Psoas muscle (tissue), 8 donors: ENCODE results near the gene GALNT13. TPM values are rescaled to one million over a fixed set of nuclear protein-coding genes. Genes with fewer than 3 reads are reported as not detected.

Source experiments
- ATAC-seq, 4 donors: fragments of 200-7000 bp; cut with Tn5 transposase; one replicate each; pipeline ENCODE4 v1.9.1; 2020; ENCODE audit warnings: moderate library complexity in 3 of 4, mild to moderate bottlenecking in 2 of 4
- DNase-seq, 2 donors: peaks; one replicate each; pipeline ENCODE4 v3.0.0-alpha.2; 2020
- H3K27ac ChIP-seq: fragments of 200-600 bp; one replicate; pipeline ENCODE4 v1.8.0; 2022
- H3K27me3 ChIP-seq, 3 donors: fragments of 200-600 bp in 1 of 3; one replicate each; pipeline versions ENCODE4 v1.6.1 to v1.8.0; 2013 to 2022; ENCODE audit warnings: low read length in 2 of 3, mild to moderate bottlenecking in 2 of 3, moderate library complexity in 1 of 3; ENCODE audit not compliant: insufficient read depth in 3 of 3
- H3K36me3 ChIP-seq, 2 donors: fragments of 200-600 bp in 1 of 2; one replicate each; pipeline versions ENCODE4 v1.6.1 to v1.8.0; 2013 to 2022; ENCODE audit warnings: low read depth in 1 of 2, mild to moderate bottlenecking in 1 of 2, moderate library complexity in 1 of 2; ENCODE audit not compliant: insufficient read depth in 1 of 2
- H3K4me1 ChIP-seq: fragments of 200-600 bp; one replicate; pipeline ENCODE4 v1.8.0; 2022
- H3K4me3 ChIP-seq: fragments of 200-600 bp; one replicate; pipeline ENCODE4 v1.8.0; 2022; ENCODE audit warnings: mild to moderate bottlenecking
- H3K9me3 ChIP-seq: fragments of 200-600 bp; one replicate; pipeline ENCODE4 v1.8.0; 2022
- WGBS, 3 donors: extraction: QIAGEN DNeasy Blood & Tissue Kit; methylation state at CpG; one replicate each; pipeline versions ENCODE4 v1.1.6 to v1.1.7; 2013; 5-methylcytosine and 5-hydroxymethylcytosine counted together
- intact Hi-C, 2 donors: fragments of 100-400 bp; cut with DNase I; formaldehyde crosslinking; loops; one replicate each; pipeline versions ENCODE4 v1.11.0 to v1.14.2; 2022
- polyA plus RNA-seq, 3 donors: library from polyadenylated mRNA; stranded (reverse); fragments of 200-250 nt; gene quantifications; one replicate each; pipeline ENCODE4 v1.2.3, GENCODE V29; 2013
- total RNA-seq, 4 donors: library from RNA; stranded (reverse); fragmentation: NEBNext Ultra II Directional in 2 of 4; extraction: Animal tissue kit (Norgen Biotek cat#: 25700) in 2 of 4; gene quantifications; one replicate each; pipeline versions ENCODE4 v1.2.1 to v1.2.4, GENCODE V29; 2021 to 2023
- TF ChIP-seq, protein P1 (sequence below): fragments of 200-600 bp; IDR thresholded peaks from one replicate; pipeline ENCODE4 v1.8.0; 2022; ENCODE audit warnings: antibody characterized with exemption
- donor health status: healthy with polysubstance abuse.
- donor health status: DM: no; HTN: no; CAD: no; lungs with moderate emphysema.
- donor health status: Bipolar disorder and iron deficiency.
- donor health status: healthy.
- donor health status: DM: yes; HTN: yes; CAD: no.
- donor health status: DM: no; HTN: no; CAD: no.
- donor health status: DM: no; HTN: no; CAD: no.
- donor health status: DM: yes; HTN: yes; CAD: no.

The GALNT13 gene
- total and polyA plus RNA-seq, 7 donors, result 0.06 TPM; not detected in 6

- Histone ChIP-seq H3K4me1 (no peaks in the 10 kb centered on the region), H3K27ac (no peak overlapping the region), H3K4me3 (no peak overlapping the region), H3K27me3 (no peaks in the 10 kb centered on the region), H3K36me3 (no peaks in the 10 kb centered on the region), H3K9me3 (no peaks in the 10 kb centered on the region)
- intact Hi-C loops, result no loop called here
- ATAC-seq, result no peak
- DNase-seq, result no peak
- TF ChIP-seq, protein P1, sequence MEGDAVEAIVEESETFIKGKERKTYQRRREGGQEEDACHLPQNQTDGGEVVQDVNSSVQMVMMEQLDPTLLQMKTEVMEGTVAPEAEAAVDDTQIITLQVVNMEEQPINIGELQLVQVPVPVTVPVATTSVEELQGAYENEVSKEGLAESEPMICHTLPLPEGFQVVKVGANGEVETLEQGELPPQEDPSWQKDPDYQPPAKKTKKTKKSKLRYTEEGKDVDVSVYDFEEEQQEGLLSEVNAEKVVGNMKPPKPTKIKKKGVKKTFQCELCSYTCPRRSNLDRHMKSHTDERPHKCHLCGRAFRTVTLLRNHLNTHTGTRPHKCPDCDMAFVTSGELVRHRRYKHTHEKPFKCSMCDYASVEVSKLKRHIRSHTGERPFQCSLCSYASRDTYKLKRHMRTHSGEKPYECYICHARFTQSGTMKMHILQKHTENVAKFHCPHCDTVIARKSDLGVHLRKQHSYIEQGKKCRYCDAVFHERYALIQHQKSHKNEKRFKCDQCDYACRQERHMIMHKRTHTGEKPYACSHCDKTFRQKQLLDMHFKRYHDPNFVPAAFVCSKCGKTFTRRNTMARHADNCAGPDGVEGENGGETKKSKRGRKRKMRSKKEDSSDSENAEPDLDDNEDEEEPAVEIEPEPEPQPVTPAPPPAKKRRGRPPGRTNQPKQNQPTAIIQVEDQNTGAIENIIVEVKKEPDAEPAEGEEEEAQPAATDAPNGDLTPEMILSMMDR, result no peak
Observed at GRCh38 chr2:153972412-153972811, 100.7 kb downstream of the GALNT13 start.

- TF ChIP-seq, protein P1, result no peak
- Histone ChIP-seq H3K27ac (no peak overlapping the region), H3K4me1 (no peaks in the 10 kb centered on the region), H3K27me3 (no peaks in the 10 kb centered on the region), H3K9me3 (no peaks in the 10 kb centered on the region), H3K36me3 (no peaks in the 10 kb centered on the region), H3K4me3 (no peak overlapping the region)
- ATAC-seq (no peak), DNase-seq (no peak)
- intact Hi-C loops, result no loop called here
- 61 to 66% (median 63%) methylated on average over 9 of the region's 9 CpGs for WGBS, 3 donors
Observed at GRCh38 chr2:153986488-153987229, 114.9 kb downstream of the GALNT13 start.

- no peak for ATAC-seq
Observed at GRCh38 chr2:153990771-153991170, 119.0 kb downstream of the GALNT13 start.

DNA sequence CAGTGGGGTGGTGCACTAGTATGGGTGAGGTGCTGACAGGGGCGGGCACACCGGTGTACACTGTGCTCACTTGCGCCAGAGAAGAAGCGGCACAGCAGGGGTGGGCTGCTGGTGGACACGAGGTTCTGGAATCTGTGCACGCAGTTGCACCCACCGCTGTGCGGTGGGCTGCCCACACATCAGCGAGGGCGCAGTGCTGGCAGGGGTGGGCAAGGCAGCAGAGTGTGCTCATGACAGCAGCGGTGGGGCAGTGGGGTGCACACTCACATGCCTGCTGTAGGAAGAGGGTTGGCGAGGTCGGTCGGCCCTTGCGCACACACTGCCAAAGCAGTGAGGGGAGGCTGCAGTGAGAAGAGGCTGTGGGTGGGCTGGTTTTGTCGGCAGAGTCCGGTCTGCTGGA, 141.8 kb downstream of the GALNT13 start:
- Histone ChIP-seq H3K4me1 (no peaks in the 10 kb centered on the region), H3K27ac (no peak overlapping the region), H3K27me3 (no peaks in the 10 kb centered on the region), H3K9me3 (no peaks in the 10 kb centered on the region), H3K36me3 (no peaks in the 10 kb centered on the region), H3K4me3 (no peak overlapping the region)
- DNase-seq (no peak), ATAC-seq (no peak)
- WGBS, 3 donors, result 93 to 97% (median 95%) methylated on average over 17 of the region's 17 CpGs
- intact Hi-C loops, result no loop called here
- TF ChIP-seq, protein P1, result no peak

More at GRCh38 chr2:153990771-153991170, 119.0 kb downstream of the GALNT13 start:
- no peak overlapping the region for H3K4me3 ChIP-seq
- no peak for DNase-seq
- intact Hi-C loops, result no loop called here
- TF ChIP-seq, protein P1, result no peak
- no peaks in the 10 kb centered on the region for H3K4me1 ChIP-seq
- H3K9me3 ChIP-seq, result no peaks in the 10 kb centered on the region
- H3K36me3 ChIP-seq, result no peaks in the 10 kb centered on the region
- H3K27ac ChIP-seq, result no peak overlapping the region
- H3K27me3 ChIP-seq, result no peaks in the 10 kb centered on the region

DNA sequence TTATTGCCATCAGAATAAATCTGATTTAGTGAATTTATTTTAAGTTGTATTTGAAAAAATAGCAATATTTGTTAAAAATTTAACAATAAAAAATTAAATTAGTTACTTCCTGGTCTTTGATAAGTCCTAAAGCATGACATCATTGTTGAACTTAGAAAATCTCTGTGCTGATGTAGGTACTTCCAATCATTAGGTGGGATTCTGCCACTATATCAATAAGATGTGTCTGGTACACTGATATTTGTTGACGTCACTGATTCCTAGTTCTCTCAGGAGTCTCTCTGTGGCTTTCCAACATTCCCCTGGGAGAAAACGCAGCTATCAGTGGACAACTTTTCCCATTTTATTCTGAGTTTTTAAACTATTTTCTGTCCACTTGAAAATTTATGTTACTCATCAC, 143.5 kb downstream of the GALNT13 start:
- H3K27me3 ChIP-seq, result no peaks in the 10 kb centered on the region
- H3K36me3 ChIP-seq, result no peaks in the 10 kb centered on the region
- ATAC-seq (no peak), DNase-seq (no peak)
- TF ChIP-seq, protein P1, result no peak
- no peak overlapping the region for H3K4me3 ChIP-seq
- H3K27ac ChIP-seq, result no peak overlapping the region
- no peaks in the 10 kb centered on the region for H3K4me1 ChIP-seq
- WGBS, 3 donors, result 74 to 85% (median 77%) methylated on average over 2 of the region's 2 CpGs
- intact Hi-C loops, result no loop called here
- H3K9me3 ChIP-seq, result no peaks in the 10 kb centered on the region
